PC-3 (cell line): ENCODE data around the gene LRPAP1. TPM values are rescaled to one million over a fixed set of nuclear protein-coding genes. Genes with fewer than 3 reads are reported as not detected.
A peak's percentile ranks its signal among the peaks of the same experiment; 100 is the strongest.
"Not testable (repeated sequence)": the region's sequence is repeated elsewhere in the genome, so short reads cannot be mapped to it uniquely, and the experiment has no call there.

Source experiments
- ATAC-seq: fragments of 200-7000 bp; cut with Tn5 transposase; 2 replicates; pipeline ENCODE4 v1.9.1; 2020; ENCODE audit warnings: mild to moderate bottlenecking, moderate library complexity
- BruUV-seq: library from RNA; stranded (reverse); fragments of 400-500 nt; replicated peaks from 2 replicates; lab custom pipeline; 2021; lab: Mats Ljungman, UMichigan
- CTCF ChIA-PET: fragments of 300-600 bp; sonication (Branson Sonifier 250); formaldehyde crosslinking; loops from one replicate; lab custom pipeline; 2022; ENCODE audit warnings: antibody characterized with exemption; lab: Charles Lee
- POLR2A ChIA-PET: fragments of 300-600 bp; sonication (Branson Sonifier 250); formaldehyde crosslinking; loops from one replicate; lab custom pipeline; 2022; ENCODE audit warnings: antibody characterized with exemption; ENCODE audit not compliant: unreplicated experiment; lab: Charles Lee
- DNase-seq: peaks from one replicate; pipeline ENCODE4 v3.0.0-alpha.2; 2015
- H2AFZ ChIP-seq: fragments of 300-600 bp; sonication (generic); 2 replicates; pipeline ENCODE4 v1.6.0; 2016; ENCODE audit warnings: antibody characterized with exemption, low read length
- H3F3A ChIP-seq: fragments of 300-600 bp; sonication (generic); one replicate; pipeline ENCODE4 v1.6.0; 2017; ENCODE audit warnings: antibody characterized with exemption, low read length, control low read depth, mild to moderate bottlenecking; ENCODE audit not compliant: unreplicated experiment
- H3K27ac ChIP-seq: fragments of 300-600 bp; sonication (generic); 2 replicates; pipeline ENCODE4 v1.5.1; 2016; ENCODE audit warnings: mild to moderate bottlenecking, low read length
- H3K27me3 ChIP-seq: fragments of 300-600 bp; sonication (generic); 2 replicates; pipeline ENCODE4 v1.6.1; 2016; ENCODE audit warnings: low read length, mixed read lengths
- H3K36me3 ChIP-seq: fragments of 300-600 bp; sonication (generic); 2 replicates; pipeline ENCODE4 v1.6.1; 2016; ENCODE audit warnings: low read depth, mixed run types, low read length, mixed read lengths
- H3K4me1 ChIP-seq: fragments of 300-600 bp; sonication (generic); 2 replicates; pipeline ENCODE4 v1.5.1; 2016; ENCODE audit warnings: low read length; ENCODE audit not compliant: insufficient read depth
- H3K4me2 ChIP-seq: fragments of 300-600 bp; sonication (generic); 2 replicates; pipeline ENCODE4 v1.6.0; 2016; ENCODE audit warnings: low read length
- H3K4me3 ChIP-seq: fragments of 300-600 bp; sonication (generic); 2 replicates; pipeline ENCODE4 v1.5.1; 2016; ENCODE audit warnings: mild to moderate bottlenecking, low read length, mixed read lengths
- H3K79me2 ChIP-seq: fragments of 300-600 bp; sonication (generic); 2 replicates; pipeline ENCODE4 v1.6.1; 2017; ENCODE audit warnings: low read length, mixed read lengths
- H3K9ac ChIP-seq: fragments of 300-600 bp; sonication (generic); 2 replicates; pipeline ENCODE4 v1.6.0; 2016; ENCODE audit warnings: mild to moderate bottlenecking, low read length
- H3K9me2 ChIP-seq: fragments of 300-600 bp; sonication (generic); replicated peaks from 2 replicates; pipeline ENCODE4 v1.6.1; 2016; ENCODE audit warnings: mixed run types, low read length, mixed read lengths
- H3K9me3 ChIP-seq: fragments of 300-600 bp; sonication (generic); 2 replicates; pipeline ENCODE4 v1.6.1; 2016; ENCODE audit warnings: low read length, mixed read lengths
- H4K20me1 ChIP-seq: fragments of 300-600 bp; sonication (generic); 2 replicates; pipeline ENCODE4 v1.6.1; 2016; ENCODE audit warnings: low read length, mixed read lengths
- EZH2 ChIP-seq: fragments of 300-600 bp; sonication (generic); IDR thresholded peaks from one replicate; pipeline ENCODE4 v1.6.1; 2017; ENCODE audit warnings: antibody characterized with exemption, mild to moderate bottlenecking, low read length; ENCODE audit not compliant: unreplicated experiment
- EZH2phosphoT487 ChIP-seq: fragments of 300-600 bp; sonication (generic); IDR thresholded peaks from 2 replicates; pipeline ENCODE4 v1.6.1; 2018; ENCODE audit warnings: mild to moderate bottlenecking, antibody characterized with exemption, low read length, borderline replicate concordance
- intact Hi-C: fragments of 100-400 bp; cut with micrococcal nuclease; formaldehyde crosslinking; loops from 2 replicates; pipeline ENCODE4 v1.9.0; 2023
- total RNA-seq: library from RNA; depleted of rRNA; stranded (reverse); fragments of >200 nt; gene quantifications from 2 replicates; pipeline ENCODE4 v1.2.3, GENCODE V29; 2014
- TF ChIP-seq, protein P1 (sequence below): fragments of 300-600 bp; sonication (generic); conservative IDR thresholded peaks from 2 replicates; pipeline ENCODE4 v1.5.1; 2017; ENCODE audit warnings: antibody characterized with exemption, low read depth, mild to moderate bottlenecking, low read length

LRPAP1 gene
- total RNA-seq, 1 experiment from 2014 or later: 133 TPM

DNA sequence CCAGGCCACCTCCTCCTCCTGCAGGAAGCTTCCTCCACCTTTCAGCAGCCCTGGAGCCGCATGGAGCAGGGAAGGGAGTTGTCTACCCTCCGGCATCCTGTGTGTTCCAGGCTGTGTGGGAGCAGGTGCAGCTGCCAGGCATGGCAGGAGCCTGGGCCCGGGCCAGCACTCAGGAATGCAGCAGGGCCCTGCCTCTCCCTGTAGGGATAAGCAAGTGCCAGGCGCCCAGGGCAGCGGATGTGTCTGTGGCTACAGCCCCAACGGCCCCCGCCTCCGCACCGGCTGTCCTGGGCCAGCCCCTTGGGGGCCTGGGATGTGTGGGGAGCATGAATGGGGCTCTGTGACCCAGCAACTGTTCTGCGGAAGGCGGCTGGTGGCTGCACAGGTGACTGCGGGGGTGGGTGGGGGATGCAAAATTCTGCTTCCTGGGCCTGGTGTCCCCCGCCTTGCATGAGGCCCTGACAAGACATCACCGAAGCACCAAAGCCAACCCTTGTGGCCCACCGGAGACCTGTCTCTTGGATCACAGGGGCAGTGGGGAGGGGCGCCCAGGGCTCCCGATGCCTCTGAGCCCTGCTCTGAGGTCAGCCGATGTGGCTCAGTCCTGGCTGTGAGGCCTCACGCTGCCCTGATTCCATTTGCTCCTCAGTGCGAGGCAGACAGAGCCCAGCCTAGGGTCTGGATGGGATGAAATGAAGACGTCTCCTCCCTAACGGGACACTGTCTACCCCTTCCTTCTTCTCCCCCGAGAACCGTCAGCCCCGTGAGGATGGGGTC is 70.5 kb downstream of the LRPAP1 start:
- no peaks in the 10 kb centered on the region for H3F3A ChIP-seq
- peak; percentile 93 for ATAC-seq
- peak overlapping the region; percentile 61 for H2AFZ ChIP-seq
- H3K9me2 ChIP-seq: no peaks in the 10 kb centered on the region
- H3K4me1 ChIP-seq: peaks cover 11% of the 10 kb centered on the region; the same call in 1 of the 2 replicates
- H3K27me3 ChIP-seq: no peaks in the 10 kb centered on the region
- H3K79me2 ChIP-seq: no peaks in the 10 kb centered on the region
- BruUV-seq: no TSS peak
- TF ChIP-seq, protein P1, sequence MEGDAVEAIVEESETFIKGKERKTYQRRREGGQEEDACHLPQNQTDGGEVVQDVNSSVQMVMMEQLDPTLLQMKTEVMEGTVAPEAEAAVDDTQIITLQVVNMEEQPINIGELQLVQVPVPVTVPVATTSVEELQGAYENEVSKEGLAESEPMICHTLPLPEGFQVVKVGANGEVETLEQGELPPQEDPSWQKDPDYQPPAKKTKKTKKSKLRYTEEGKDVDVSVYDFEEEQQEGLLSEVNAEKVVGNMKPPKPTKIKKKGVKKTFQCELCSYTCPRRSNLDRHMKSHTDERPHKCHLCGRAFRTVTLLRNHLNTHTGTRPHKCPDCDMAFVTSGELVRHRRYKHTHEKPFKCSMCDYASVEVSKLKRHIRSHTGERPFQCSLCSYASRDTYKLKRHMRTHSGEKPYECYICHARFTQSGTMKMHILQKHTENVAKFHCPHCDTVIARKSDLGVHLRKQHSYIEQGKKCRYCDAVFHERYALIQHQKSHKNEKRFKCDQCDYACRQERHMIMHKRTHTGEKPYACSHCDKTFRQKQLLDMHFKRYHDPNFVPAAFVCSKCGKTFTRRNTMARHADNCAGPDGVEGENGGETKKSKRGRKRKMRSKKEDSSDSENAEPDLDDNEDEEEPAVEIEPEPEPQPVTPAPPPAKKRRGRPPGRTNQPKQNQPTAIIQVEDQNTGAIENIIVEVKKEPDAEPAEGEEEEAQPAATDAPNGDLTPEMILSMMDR: no peak
- no peak for TF ChIP-seq EZH2
- intact Hi-C loops: no loop called here
- DNase-seq: peak; percentile 83
- H3K4me3 ChIP-seq: no peak overlapping the region
- H3K4me2 ChIP-seq: peak overlapping the region; percentile 44
- ChIA-PET POLR2A (no interaction called here), CTCF (no interaction called here)
- H3K27ac ChIP-seq: no peak overlapping the region
- no peak overlapping the region for H3K9ac ChIP-seq
- no peaks in the 10 kb centered on the region for H4K20me1 ChIP-seq
- no peaks in the 10 kb centered on the region for H3K9me3 ChIP-seq
- H3K36me3 ChIP-seq: no peaks in the 10 kb centered on the region

DNA sequence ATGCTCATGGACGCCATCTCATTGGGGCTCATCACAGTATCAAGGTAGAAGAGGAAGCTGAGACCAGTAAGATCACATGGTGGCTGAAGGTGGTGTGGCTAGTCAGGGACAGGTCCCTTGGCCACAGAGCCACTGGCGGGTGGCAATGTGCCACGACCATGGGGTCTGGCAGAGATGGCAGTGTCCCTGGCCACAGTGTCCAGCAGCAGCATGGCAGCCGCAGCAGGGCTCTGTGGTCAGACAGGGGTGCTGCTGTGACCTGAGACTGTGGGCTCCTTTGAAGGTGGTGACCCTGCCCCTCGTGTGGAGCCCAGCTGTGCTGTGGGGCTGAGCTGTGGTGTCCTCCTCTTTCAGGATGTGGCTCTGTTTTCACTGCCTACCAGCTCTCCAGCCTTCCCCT is 71.3 kb downstream of the LRPAP1 start:
- Histone ChIP-seq H3K4me2 (peak overlapping the region; percentile 44), H4K20me1 (no peaks in the 10 kb centered on the region), H3K27me3 (no peaks in the 10 kb centered on the region), H3F3A (no peaks in the 10 kb centered on the region), H3K9ac (no peak overlapping the region), H3K4me3 (no peak overlapping the region), H3K9me3 (no peaks in the 10 kb centered on the region), H3K27ac (no peak overlapping the region), H2AFZ (peak overlapping the region; percentile 61), H3K36me3 (no peaks in the 10 kb centered on the region), H3K4me1 (peaks cover 11% of the 10 kb centered on the region; the same call in 1 of the 2 replicates), H3K9me2 (no peaks in the 10 kb centered on the region), H3K79me2 (no peaks in the 10 kb centered on the region)
- BruUV-seq: no TSS peak
- ATAC-seq (no peak), DNase-seq (no peak)
- CTCF ChIA-PET: no interaction called here
- POLR2A ChIA-PET: no interaction called here
- TF ChIP-seq, protein P1: no peak
- TF ChIP-seq EZH2: no peak
- no peak for TF ChIP-seq EZH2phosphoT487
- intact Hi-C loops: no loop called here

DNA sequence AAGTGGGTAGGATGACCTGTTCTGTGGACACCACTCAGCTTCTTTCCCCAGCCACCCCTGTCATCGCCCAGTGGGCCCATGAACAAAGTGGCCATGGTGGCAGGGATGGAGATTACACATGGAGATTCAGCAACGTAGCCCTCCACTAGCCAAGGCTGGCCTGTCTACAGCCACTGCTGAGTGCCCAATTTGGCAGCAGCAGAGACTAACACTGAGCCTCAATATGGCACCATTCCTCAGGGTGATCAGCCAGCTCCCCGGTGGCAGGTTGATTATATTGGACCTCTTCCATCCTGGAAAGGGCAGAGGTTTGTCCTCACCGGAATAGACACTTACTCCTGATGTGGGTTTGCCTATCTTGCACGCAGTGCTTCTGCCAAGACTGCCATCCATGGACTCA is 73.1 kb downstream of the LRPAP1 start:
- ATAC-seq, CTCF ChIA-PET, intact Hi-C loops, H3K27me3 ChIP-seq, H3K9me3 ChIP-seq, H3K9me2 ChIP-seq, H3K4me2 ChIP-seq, POLR2A ChIA-PET, H2AFZ ChIP-seq, H3K4me3 ChIP-seq, H3K27ac ChIP-seq, DNase-seq, BruUV-seq, H4K20me1 ChIP-seq, H3K79me2 ChIP-seq, H3K9ac ChIP-seq, H3K36me3 ChIP-seq, H3F3A ChIP-seq: not testable (repeated sequence)
- H3K4me1 ChIP-seq: peaks cover 11% of the 10 kb centered on the region; the same call in 1 of the 2 replicates
